WTC11 (cell line): ENCODE data around the gene BRI3BP. TPM values are rescaled to one million over a fixed set of nuclear protein-coding genes. Genes with fewer than 3 reads are reported as not detected.

Experiments
- ATAC-seq: fragments of 200-7000 bp; cut with Tn5 transposase; 2 replicates; pipeline ENCODE4 v1.10.0; 2021; ENCODE audit warnings: mild to moderate bottlenecking, moderate library complexity
- Bru-seq: library from RNA; stranded (reverse); fragments of 400-500 nt; gene quantifications from one replicate; lab custom pipeline; 2021; lab: Mats Ljungman, UMichigan
- CTCF ChIA-PET: fragments of 300-600 bp; sonication (Branson Sonifier 250); formaldehyde crosslinking; loops from one replicate; lab custom pipeline; 2021; ENCODE audit warnings: antibody characterized with exemption; lab: Charles Lee
- POLR2A ChIA-PET: fragments of 350-600 bp; sonication (Branson Sonifier 250); formaldehyde crosslinking; loops from one replicate; lab custom pipeline; 2021; ENCODE audit warnings: antibody characterized with exemption; lab: Charles Lee
- DNase-seq: peaks from one replicate; pipeline ENCODE4 v3.0.0; 2021; ENCODE audit warnings: low spot score
- H3K27ac Mint-ChIP-seq: 2 replicates; pipeline ENCODE4 v1.8.0; 2021; ENCODE audit warnings: mixed read lengths
- H3K27me3 Mint-ChIP-seq: 2 replicates; pipeline ENCODE4 v1.8.0; 2021; ENCODE audit warnings: low read depth, mild to moderate bottlenecking, moderate library complexity, mixed read lengths
- H3K36me3 Mint-ChIP-seq: 2 replicates; pipeline ENCODE4 v1.8.0; 2021; ENCODE audit warnings: mixed read lengths
- H3K4me1 Mint-ChIP-seq: 2 replicates; pipeline ENCODE4 v1.8.0; 2022; ENCODE audit warnings: mixed read lengths
- H3K4me3 Mint-ChIP-seq: 2 replicates; pipeline ENCODE4 v1.8.0; 2021; ENCODE audit warnings: mild to moderate bottlenecking, moderate library complexity, mixed read lengths
- H3K9me3 Mint-ChIP-seq: 2 replicates; pipeline ENCODE4 v1.8.0; 2021; ENCODE audit warnings: mixed read lengths
- ATF1 ChIP-seq: sonication (generic); formaldehyde crosslinking; IDR thresholded peaks from 2 replicates; pipeline ENCODE4 v1.8.1; 2023; ENCODE audit warnings: mild to moderate bottlenecking, moderate library complexity, missing genetic modification reagents
- ETV6 ChIP-seq: sonication (generic); formaldehyde crosslinking; IDR thresholded peaks from 2 replicates; pipeline ENCODE4 v1.8.1; 2022; ENCODE audit warnings: mild to moderate bottlenecking, missing genetic modification reagents
- FOXJ3 ChIP-seq: sonication (generic); formaldehyde crosslinking; IDR thresholded peaks from 2 replicates; pipeline ENCODE4 v1.9.0; 2021; ENCODE audit warnings: missing genetic modification reagents, mild to moderate bottlenecking, borderline replicate concordance
- FOXP1 ChIP-seq: sonication (generic); formaldehyde crosslinking; IDR thresholded peaks from 2 replicates; pipeline ENCODE4 v1.8.0; 2022; ENCODE audit warnings: missing genetic modification reagents, mild to moderate bottlenecking, moderate library complexity, borderline replicate concordance
- GABPB1 ChIP-seq: sonication (generic); formaldehyde crosslinking; IDR thresholded peaks from 2 replicates; pipeline ENCODE4 v1.8.1; 2023; ENCODE audit warnings: mild to moderate bottlenecking, missing genetic modification reagents
- GRHL2 ChIP-seq: fragments of 250-450 bp; sonication (Bioruptor Pico); IDR thresholded peaks from 2 replicates; pipeline ENCODE4 v1.8.0; 2022; ENCODE audit warnings: mild to moderate bottlenecking, moderate library complexity; ENCODE audit not compliant: insufficient replicate concordance, severe bottlenecking
- JAZF1 ChIP-seq: fragments of 250-450 bp; sonication (Bioruptor Pico); IDR thresholded peaks from 2 replicates; pipeline ENCODE4 v1.9.0; 2021; ENCODE audit warnings: moderate library complexity, mild to moderate bottlenecking, inconsistent platforms
- JUN ChIP-seq: sonication (generic); formaldehyde crosslinking; IDR thresholded peaks from 2 replicates; pipeline ENCODE4 v1.8.0; 2023; ENCODE audit warnings: mild to moderate bottlenecking, missing genetic modification reagents
- KAT7 ChIP-seq: sonication (generic); formaldehyde crosslinking; IDR thresholded peaks from 2 replicates; pipeline ENCODE4 v1.8.1; 2023; ENCODE audit warnings: missing genetic modification reagents, mild to moderate bottlenecking, borderline replicate concordance
- NFATC4 ChIP-seq: fragments of 250-450 bp; sonication (Bioruptor Pico); IDR thresholded peaks from 2 replicates; pipeline ENCODE4 v1.9.0; 2021; ENCODE audit warnings: mild to moderate bottlenecking
- SMAD3 ChIP-seq: sonication (generic); formaldehyde crosslinking; IDR thresholded peaks from 2 replicates; pipeline ENCODE4 v1.8.0; 2022; ENCODE audit warnings: missing genetic modification reagents, mild to moderate bottlenecking, borderline replicate concordance
- SP1 ChIP-seq: sonication (generic); formaldehyde crosslinking; conservative IDR thresholded peaks from 2 replicates; pipeline ENCODE4 v1.8.1; 2022; ENCODE audit warnings: missing genetic modification reagents
- ZNF232 ChIP-seq: sonication (generic); formaldehyde crosslinking; IDR thresholded peaks from 2 replicates; pipeline ENCODE4 v1.8.0; 2022; ENCODE audit warnings: mild to moderate bottlenecking, missing genetic modification reagents
- ZNF396 ChIP-seq: fragments of 250-450 bp; sonication (Bioruptor Pico); IDR thresholded peaks from 2 replicates; pipeline ENCODE4 v1.8.0; 2021; ENCODE audit warnings: mild to moderate bottlenecking, moderate library complexity, borderline replicate concordance
- ZNF512 ChIP-seq: sonication (generic); formaldehyde crosslinking; IDR thresholded peaks from 2 replicates; pipeline ENCODE4 v1.8.1; 2022; ENCODE audit warnings: missing genetic modification reagents, borderline replicate concordance
- long read RNA-seq, 3 experiments: library from RNA in 1 of 3; library from capped mRNA in 1 of 3; library from polyadenylated mRNA in 1 of 3; unstranded in 2 of 3; stranded (forward) in 1 of 3; transcript quantifications; one replicate each; pipeline ENCODE4 v2.0.0, GENCODE V29; 2021
- total RNA-seq: library from RNA; stranded (reverse); gene quantifications from 3 replicates; pipeline ENCODE4 v1.2.3, GENCODE V29; 2021
- TF ChIP-seq, protein P1 (sequence below): sonication (generic); formaldehyde crosslinking; IDR thresholded peaks from 2 replicates; pipeline ENCODE4 v1.8.1; 2023; ENCODE audit warnings: mild to moderate bottlenecking, moderate library complexity, missing genetic modification reagents
- TF ChIP-seq, protein P2 (sequence below): sonication (generic); formaldehyde crosslinking; IDR thresholded peaks from 2 replicates; pipeline ENCODE4 v1.8.0; 2023; ENCODE audit warnings: missing genetic modification reagents
- TF ChIP-seq, protein P3 (sequence below): sonication (generic); formaldehyde crosslinking; conservative IDR thresholded peaks from 2 replicates; pipeline ENCODE4 v1.8.1; 2023; ENCODE audit warnings: mild to moderate bottlenecking, low read depth, missing genetic modification reagents, moderate library complexity
- TF ChIP-seq, protein P4 (sequence below): sonication (generic); formaldehyde crosslinking; IDR thresholded peaks from 2 replicates; pipeline ENCODE4 v1.8.1; 2022; ENCODE audit warnings: low read depth, mild to moderate bottlenecking, moderate library complexity, missing genetic modification reagents, borderline replicate concordance
- TF ChIP-seq, protein P5 (sequence below): fragments of 250-450 bp; sonication (Bioruptor Pico); IDR thresholded peaks from 2 replicates; pipeline ENCODE4 v1.9.0; 2021; ENCODE audit warnings: moderate library complexity, mild to moderate bottlenecking, inconsistent platforms, borderline replicate concordance

Gene BRI3BP, protein sequence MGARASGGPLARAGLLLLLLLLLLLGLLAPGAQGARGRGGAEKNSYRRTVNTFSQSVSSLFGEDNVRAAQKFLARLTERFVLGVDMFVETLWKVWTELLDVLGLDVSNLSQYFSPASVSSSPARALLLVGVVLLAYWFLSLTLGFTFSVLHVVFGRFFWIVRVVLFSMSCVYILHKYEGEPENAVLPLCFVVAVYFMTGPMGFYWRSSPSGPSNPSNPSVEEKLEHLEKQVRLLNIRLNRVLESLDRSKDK
- total RNA-seq (11.5 to 11.9 TPM (median 11.8 TPM) in 3 replicates), Bru-seq, nascent RNA (percentile 74 among the genes with signal in this experiment)
- long read RNA-seq, experiment 1, full-length matches to known transcripts: 39 of 59 reads
- long read RNA-seq, experiment 1, partial matches to known transcripts: 14 of 59 reads
- long read RNA-seq, experiment 1, other reads (novel, unspliced or antisense): 6 of 59 reads
- long read RNA-seq, experiment 2, full-length matches to known transcripts: 8 of 25 reads
- long read RNA-seq, experiment 2, partial matches to known transcripts: 0 of 25 reads
- long read RNA-seq, experiment 2, other reads (novel, unspliced or antisense): 17 of 25 reads
- long read RNA-seq, experiment 3: 0 reads

- H3K27me3 Mint-ChIP-seq: no peaks in the 10 kb centered on the region
- POLR2A ChIA-PET: interaction anchor here (0.6 to 1.0 kb wide), 4 partner anchors 35 to 70 kb away, joined by 3 to 8 read pairs (median 3); no protein-coding TSS in a partner anchor
- TF ChIP-seq SMAD3: no peak
- peak; percentile 16; the same call in 1 of the 2 replicates for TF ChIP-seq FOXP1
- no peak for TF ChIP-seq ZNF396 (CRISPR knock-in tag)
- TF ChIP-seq SP1 (CRISPR knock-in tag): peak; percentile 27; the same call in 1 of the 2 replicates
- TF ChIP-seq JUN (CRISPR knock-in tag): no peak
- peak; percentile 70; the same call in 1 of the 2 replicates for TF ChIP-seq KAT7 (CRISPR knock-in tag)
- TF ChIP-seq NFATC4: no peak
- TF ChIP-seq, protein P1, sequence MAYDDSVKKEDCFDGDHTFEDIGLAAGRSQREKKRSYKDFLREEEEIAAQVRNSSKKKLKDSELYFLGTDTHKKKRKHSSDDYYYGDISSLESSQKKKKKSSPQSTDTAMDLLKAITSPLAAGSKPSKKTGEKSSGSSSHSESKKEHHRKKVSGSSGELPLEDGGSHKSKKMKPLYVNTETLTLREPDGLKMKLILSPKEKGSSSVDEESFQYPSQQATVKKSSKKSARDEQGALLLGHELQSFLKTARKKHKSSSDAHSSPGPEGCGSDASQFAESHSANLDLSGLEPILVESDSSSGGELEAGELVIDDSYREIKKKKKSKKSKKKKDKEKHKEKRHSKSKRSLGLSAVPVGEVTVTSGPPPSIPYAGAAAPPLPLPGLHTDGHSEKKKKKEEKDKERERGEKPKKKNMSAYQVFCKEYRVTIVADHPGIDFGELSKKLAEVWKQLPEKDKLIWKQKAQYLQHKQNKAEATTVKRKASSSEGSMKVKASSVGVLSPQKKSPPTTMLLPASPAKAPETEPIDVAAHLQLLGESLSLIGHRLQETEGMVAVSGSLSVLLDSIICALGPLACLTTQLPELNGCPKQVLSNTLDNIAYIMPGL (CRISPR knock-in tag): 0 out of 2 replicates have a peak, but pooled peaks have one; percentile 18
- DNase-seq (peak; percentile 39), ATAC-seq (peak; percentile 13)
- H3K36me3 Mint-ChIP-seq: peaks cover 2% of the 10 kb centered on the region; the same call in 1 of the 2 replicates
- no peaks in the 10 kb centered on the region for H3K9me3 Mint-ChIP-seq
- H3K4me1 Mint-ChIP-seq: peaks cover 24% of the 10 kb centered on the region
- CTCF ChIA-PET: interaction anchor here (0.6 to 2.8 kb wide), 9 partner anchors 54 to 87 kb away, joined by 3 to 11 read pairs (median 4); partner anchors contain the start of gene AACS
- H3K4me3 Mint-ChIP-seq: peak within 1 kb of the TSS; percentile 86
- H3K27ac Mint-ChIP-seq: peak within 1 kb of the TSS; percentile 78
Measured at GRCh38 chr12:124993626-124994436, at the start of gene BRI3BP. BRI3BP (plus strand) TSS chr12:124993645; CDS start chr12:124993791, 146 bp downstream.

- Mint-ChIP-seq H3K4me1 (no peaks in the 10 kb centered on the region), H3K36me3 (peaks cover 26% of the 10 kb centered on the region), H3K27me3 (no peaks in the 10 kb centered on the region), H3K4me3 (no peak overlapping the region), H3K27ac (peak overlapping the region; percentile 66), H3K9me3 (no peaks in the 10 kb centered on the region)
- ATAC-seq (no peak), DNase-seq (no peak)
- POLR2A ChIA-PET: no interaction called here
- TF ChIP-seq, protein P2, sequence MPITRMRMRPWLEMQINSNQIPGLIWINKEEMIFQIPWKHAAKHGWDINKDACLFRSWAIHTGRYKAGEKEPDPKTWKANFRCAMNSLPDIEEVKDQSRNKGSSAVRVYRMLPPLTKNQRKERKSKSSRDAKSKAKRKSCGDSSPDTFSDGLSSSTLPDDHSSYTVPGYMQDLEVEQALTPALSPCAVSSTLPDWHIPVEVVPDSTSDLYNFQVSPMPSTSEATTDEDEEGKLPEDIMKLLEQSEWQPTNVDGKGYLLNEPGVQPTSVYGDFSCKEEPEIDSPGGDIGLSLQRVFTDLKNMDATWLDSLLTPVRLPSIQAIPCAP (CRISPR knock-in tag): no peak
- CTCF ChIA-PET: no interaction called here
Measured at GRCh38 chr12:124946447-124946793, 47.0 kb upstream of the BRI3BP start.

GRCh38 chr12:124947013-124947412 is 46.4 kb upstream of the BRI3BP start:
- Mint-ChIP-seq H3K27me3 (no peaks in the 10 kb centered on the region), H3K4me1 (no peaks in the 10 kb centered on the region), H3K4me3 (no peak overlapping the region), H3K9me3 (no peaks in the 10 kb centered on the region), H3K36me3 (peaks cover 27% of the 10 kb centered on the region), H3K27ac (no peak overlapping the region)
- POLR2A ChIA-PET: no interaction called here
- ATAC-seq (no peak), DNase-seq (no peak)
- CTCF ChIA-PET: no interaction called here
- TF ChIP-seq, protein P3, sequence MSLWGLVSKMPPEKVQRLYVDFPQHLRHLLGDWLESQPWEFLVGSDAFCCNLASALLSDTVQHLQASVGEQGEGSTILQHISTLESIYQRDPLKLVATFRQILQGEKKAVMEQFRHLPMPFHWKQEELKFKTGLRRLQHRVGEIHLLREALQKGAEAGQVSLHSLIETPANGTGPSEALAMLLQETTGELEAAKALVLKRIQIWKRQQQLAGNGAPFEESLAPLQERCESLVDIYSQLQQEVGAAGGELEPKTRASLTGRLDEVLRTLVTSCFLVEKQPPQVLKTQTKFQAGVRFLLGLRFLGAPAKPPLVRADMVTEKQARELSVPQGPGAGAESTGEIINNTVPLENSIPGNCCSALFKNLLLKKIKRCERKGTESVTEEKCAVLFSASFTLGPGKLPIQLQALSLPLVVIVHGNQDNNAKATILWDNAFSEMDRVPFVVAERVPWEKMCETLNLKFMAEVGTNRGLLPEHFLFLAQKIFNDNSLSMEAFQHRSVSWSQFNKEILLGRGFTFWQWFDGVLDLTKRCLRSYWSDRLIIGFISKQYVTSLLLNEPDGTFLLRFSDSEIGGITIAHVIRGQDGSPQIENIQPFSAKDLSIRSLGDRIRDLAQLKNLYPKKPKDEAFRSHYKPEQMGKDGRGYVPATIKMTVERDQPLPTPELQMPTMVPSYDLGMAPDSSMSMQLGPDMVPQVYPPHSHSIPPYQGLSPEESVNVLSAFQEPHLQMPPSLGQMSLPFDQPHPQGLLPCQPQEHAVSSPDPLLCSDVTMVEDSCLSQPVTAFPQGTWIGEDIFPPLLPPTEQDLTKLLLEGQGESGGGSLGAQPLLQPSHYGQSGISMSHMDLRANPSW (CRISPR knock-in tag): no peak
- TF ChIP-seq, protein P4, sequence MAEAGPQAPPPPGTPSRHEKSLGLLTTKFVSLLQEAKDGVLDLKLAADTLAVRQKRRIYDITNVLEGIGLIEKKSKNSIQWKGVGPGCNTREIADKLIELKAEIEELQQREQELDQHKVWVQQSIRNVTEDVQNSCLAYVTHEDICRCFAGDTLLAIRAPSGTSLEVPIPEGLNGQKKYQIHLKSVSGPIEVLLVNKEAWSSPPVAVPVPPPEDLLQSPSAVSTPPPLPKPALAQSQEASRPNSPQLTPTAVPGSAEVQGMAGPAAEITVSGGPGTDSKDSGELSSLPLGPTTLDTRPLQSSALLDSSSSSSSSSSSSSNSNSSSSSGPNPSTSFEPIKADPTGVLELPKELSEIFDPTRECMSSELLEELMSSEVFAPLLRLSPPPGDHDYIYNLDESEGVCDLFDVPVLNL (CRISPR knock-in tag): no peak
- TF ChIP-seq GRHL2 (CRISPR knock-in tag): no peak
- TF ChIP-seq ATF1: no peak
- no peak for TF ChIP-seq GABPB1 (CRISPR knock-in tag)
- no peak for TF ChIP-seq ETV6 (CRISPR knock-in tag)
- TF ChIP-seq JAZF1 (CRISPR knock-in tag): no peak
- no peak for TF ChIP-seq ZNF512 (CRISPR knock-in tag)
- no peak for TF ChIP-seq ZNF232 (CRISPR knock-in tag)
- TF ChIP-seq, protein P5, sequence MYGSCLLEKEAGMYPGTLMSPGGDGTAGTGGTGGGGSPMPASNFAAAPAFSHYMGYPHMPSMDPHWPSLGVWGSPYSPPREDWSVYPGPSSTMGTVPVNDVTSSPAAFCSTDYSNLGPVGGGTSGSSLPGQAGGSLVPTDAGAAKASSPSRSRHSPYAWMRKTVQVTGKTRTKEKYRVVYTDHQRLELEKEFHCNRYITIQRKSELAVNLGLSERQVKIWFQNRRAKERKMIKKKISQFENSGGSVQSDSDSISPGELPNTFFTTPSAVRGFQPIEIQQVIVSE: no peak
- no peak for TF ChIP-seq FOXJ3 (CRISPR knock-in tag)
